NCI-H460 (cell line): Measurements from ENCODE around the gene ANGEL2. TPM values are rescaled to one million over a fixed set of nuclear protein-coding genes. Genes with fewer than 3 reads are reported as not detected.
"Not testable (repeated sequence)": the region's sequence is repeated elsewhere in the genome, so short reads cannot be mapped to it uniquely, and the experiment has no call there.

Source experiments
- DNase-seq: peaks from one replicate; pipeline ENCODE4 v3.0.0-alpha.2; 2016; ENCODE audit warnings: low read depth; ENCODE audit errors: extremely low read depth
- polyA plus RNA-seq: library from polyadenylated mRNA; depleted of rRNA; stranded (reverse); fragments of >200 nt; gene quantifications from 2 replicates; pipeline ENCODE4 v1.2.3, GENCODE V29; 2014; cell fraction: nucleus; rRNA removed
- total RNA-seq: library from RNA; depleted of rRNA; stranded (reverse); fragments of >200 nt; shearing (Covaris generic); gene quantifications from 2 replicates; pipeline ENCODE4 v1.2.3, GENCODE V29; 2014; rRNA removed

ANGEL2 gene, protein sequence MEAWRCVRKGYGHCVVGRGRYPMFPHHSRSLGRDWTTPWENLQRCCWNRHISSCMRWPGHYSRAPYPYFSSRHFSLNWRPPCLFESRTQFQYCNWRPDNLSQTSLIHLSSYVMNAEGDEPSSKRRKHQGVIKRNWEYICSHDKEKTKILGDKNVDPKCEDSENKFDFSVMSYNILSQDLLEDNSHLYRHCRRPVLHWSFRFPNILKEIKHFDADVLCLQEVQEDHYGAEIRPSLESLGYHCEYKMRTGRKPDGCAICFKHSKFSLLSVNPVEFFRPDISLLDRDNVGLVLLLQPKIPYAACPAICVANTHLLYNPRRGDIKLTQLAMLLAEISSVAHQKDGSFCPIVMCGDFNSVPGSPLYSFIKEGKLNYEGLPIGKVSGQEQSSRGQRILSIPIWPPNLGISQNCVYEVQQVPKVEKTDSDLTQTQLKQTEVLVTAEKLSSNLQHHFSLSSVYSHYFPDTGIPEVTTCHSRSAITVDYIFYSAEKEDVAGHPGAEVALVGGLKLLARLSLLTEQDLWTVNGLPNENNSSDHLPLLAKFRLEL
- 60.6 and 72.2 TPM in 2 replicates for total RNA-seq
- 59.2 and 94.3 TPM in 2 replicates for polyA plus RNA-seq

DNA sequence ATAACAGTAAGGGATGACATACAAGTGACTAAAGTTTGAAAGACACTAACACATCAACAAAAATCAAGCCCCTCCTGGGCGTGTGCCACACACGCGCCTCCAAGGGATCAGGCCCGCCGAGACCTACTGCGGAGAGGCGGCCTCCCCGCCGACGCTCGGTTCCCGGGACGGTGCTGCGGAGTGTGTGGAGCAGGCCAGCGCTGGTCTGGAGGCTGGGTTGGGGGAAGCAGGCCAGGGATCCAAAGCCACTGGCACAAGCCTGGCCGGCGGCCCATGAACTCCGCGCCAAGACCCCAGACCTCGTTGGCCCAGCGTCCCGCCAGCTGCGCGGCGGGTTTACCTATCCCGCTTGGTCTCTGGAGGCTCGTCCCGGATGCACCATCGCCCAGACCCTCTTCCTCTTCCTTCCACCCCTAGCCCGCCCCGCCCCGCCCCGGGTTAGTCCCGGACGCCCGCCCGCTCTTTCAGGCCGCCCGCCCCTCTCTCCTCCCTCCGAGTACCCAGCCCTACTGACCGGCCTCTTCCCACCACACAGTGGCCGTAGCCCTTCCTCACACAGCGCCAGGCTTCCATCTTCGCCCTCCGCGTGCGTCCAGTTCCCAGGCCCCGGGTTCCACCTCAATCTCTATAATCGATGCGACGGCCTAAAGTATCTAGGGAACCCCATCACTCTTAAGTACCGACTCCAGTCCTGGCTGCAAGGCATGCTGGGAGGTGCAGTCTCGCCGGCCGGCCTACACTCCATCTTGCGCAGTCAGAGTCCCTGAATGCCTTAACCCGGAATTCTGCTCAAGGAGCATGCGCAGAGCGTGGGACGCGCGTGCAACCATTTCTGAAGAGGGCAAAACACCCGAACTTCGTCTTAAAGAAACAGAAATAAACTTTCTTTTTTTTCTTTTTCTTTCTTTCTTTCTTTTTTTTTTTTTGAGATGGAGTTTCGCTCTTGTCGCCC is at the start of gene ANGEL2:
Gene ANGEL2 (minus strand): TSS at position 769 of the 952 bp plus-strand sequence. CDS start 196 bp downstream, at position 573.
- DNase-seq = peak; percentile 99

DNA sequence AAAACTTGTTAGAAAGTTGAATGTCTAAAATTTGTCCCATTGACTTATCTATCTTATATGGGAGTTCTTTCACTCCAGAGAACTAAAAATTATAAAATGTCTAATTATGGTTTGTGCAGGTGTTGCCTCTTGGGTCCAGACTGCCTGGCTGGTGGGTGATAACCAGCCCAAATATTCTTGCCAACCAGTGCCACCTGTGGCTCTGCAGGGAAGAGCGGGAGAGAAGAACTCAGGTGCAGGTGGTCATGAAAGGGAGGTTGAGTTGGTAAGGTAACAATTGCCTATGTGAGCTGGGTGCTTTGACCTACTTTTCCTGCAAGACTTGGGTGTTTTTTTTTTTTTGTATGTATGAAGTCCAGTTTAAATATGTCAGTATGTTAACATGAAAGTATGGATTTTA is 45.6 kb upstream of the ANGEL2 start:
- DNase-seq = no peak

DNA sequence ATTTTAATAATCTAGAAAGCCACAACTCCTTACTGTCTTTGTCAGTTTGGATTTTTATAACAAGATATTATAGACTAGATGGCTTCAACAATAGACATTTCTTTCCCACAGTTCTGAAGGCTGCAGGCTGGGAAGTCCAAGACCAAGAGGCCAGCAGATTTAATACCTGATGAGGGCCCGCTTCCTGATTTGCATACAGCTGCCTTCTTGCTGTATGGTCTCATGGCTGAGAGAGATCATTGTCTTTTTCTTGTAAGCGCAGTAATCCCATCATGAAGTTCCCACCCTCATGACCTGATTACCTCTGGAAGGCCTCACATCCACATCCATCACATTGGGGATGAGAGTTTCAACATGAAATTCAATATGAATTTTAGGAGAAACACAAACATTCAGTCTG is 45.2 kb upstream of the ANGEL2 start:
- DNase-seq = no peak

DNA sequence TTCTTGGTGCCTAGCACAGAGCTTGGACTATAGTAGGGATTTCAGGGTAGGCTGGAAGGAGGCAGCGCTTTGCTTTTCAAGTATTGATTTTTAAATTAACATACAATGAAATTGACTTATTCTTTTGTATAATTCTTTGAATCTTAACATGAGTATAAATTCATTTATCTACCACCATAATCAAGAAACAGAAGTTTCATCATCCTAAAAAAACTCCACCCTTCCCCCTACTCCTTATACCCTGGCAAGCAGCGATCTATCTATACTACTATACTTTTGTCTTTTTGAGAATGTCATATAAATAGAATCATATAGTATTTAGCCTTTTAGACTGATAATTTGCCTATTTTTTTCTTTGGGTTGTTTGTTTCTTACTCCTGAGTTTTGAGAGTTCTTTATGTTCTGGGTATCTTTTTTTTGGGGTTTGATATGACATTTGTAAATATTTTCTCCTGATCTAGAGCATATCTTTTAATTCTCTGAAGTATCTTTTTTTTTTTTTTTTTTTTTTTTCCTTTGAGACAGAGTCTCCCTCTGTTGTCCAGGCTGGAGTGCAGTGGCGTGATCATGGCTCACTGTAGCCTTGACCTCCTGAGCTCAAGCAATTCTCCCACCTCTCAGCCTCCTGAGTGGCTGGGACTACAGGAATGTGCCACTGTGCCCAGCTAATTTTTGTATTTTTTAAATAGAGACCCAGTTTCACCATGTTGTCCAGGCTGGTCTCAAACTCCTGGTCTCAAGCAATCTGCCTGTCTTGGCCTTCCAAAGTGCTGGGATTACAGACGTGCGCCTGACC is 41.8 kb upstream of the ANGEL2 start:
- no peak for DNase-seq

DNA sequence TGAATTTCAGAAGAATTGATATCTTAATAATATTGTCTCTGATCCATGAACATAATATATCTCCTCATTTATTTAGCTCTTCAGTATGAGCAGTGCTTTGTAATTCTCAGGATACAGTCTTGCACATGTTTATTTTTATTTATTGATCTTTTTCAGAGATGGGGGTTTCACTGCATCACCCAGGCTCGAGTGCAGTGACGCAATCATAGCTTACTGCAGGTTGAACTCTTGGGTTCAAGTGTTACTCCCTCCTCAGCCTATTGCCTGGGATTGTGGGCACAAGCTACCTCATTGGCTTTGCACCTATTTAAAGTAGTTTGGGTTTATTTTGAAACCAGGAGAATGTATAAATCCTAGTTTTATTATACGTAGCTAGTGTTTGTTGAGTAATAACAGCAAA is 40.1 kb upstream of the ANGEL2 start:
- no peak for DNase-seq

DNA sequence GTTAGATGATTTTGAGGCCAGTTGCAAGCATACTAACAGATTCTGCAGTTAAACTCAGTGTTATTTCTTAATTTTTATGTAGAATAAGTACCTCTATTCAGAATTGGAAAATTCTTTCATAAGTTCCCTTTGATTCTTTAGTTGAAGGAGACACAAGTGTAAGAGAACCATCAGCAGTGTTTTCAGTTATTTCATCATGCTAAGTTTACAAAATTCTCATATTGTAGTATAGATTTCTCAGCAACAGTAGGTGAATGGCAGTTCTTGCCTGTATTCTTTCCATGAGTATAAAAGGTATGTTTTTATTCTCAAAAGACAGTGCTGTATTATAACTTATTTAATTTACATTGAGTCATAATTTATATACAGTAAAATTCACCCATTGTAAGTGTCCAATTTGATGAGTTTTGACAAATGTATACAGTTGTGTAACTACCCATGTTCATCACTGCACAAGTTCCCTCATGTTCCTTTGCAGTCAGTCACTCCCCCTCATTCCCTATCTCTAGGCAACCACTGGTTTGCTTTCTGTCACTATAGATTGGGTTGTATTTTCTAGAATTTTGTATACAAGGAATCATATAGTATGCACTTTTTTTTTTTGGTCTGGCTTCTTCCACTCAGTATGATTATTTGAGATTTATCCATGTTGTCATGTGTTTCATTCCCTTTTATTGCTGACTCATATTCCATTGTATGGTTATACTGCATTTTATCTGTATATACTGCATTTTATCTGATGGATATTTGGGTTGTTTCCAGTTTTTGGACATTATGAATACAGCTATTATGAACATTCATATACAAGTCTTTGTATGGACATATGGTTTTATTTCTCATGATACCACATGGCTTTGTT is 39.3 kb upstream of the ANGEL2 start:
- no peak for DNase-seq

DNA sequence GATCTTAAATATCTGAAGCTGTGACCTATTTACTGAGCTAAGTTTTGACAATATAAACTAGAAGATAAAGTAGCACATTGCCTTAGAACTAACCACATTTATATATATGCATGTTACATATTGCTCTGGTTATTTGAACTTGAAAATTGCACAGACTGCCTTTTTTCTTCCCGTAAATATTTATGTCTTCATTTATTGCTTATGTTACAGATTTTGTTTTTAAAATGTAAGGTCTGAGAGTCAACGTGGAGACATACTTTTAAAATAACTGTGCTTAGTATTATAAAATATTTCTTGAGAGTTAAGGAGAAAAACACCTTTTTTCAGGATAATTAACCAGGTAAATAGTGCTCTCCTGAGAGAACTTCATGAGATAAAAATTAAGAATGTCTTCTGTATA is 38.5 kb upstream of the ANGEL2 start:
- DNase-seq = no peak

DNA sequence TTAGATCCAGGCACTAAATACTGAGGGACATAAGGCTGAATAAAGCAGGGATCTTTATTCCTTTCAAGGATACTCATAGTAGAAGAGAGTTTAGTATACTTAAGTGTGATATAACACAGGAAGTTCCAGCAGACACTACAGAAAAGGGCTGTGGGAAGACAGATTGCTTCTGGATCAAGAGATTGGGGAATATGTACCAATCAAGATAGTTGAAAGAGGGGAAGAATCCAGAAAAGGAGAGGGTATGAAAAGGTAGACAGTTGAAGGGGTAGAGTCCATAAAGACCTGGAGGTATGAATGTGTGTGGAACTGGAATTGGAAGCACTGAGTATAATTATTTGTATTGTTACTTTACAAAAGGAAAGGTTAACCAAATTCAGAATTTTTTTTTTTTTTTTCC is 37.8 kb upstream of the ANGEL2 start:
- no peak for DNase-seq

DNA sequence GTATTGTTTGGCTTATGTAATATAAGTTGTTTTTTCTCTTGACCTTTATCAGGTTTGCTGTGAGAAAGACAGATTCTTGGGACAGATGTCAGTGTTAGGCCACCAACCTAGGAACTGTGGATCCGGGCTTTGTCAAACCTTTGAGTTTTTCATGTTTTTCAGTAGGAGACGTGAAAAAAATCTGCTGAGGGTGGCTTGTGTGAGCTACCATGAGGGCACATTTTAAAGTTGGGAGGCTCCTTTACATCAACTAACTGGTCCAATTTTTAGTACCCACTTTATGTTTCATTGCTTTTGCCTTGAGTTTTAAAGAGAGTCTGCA is 36.2 kb upstream of the ANGEL2 start:
- no peak for DNase-seq

DNA sequence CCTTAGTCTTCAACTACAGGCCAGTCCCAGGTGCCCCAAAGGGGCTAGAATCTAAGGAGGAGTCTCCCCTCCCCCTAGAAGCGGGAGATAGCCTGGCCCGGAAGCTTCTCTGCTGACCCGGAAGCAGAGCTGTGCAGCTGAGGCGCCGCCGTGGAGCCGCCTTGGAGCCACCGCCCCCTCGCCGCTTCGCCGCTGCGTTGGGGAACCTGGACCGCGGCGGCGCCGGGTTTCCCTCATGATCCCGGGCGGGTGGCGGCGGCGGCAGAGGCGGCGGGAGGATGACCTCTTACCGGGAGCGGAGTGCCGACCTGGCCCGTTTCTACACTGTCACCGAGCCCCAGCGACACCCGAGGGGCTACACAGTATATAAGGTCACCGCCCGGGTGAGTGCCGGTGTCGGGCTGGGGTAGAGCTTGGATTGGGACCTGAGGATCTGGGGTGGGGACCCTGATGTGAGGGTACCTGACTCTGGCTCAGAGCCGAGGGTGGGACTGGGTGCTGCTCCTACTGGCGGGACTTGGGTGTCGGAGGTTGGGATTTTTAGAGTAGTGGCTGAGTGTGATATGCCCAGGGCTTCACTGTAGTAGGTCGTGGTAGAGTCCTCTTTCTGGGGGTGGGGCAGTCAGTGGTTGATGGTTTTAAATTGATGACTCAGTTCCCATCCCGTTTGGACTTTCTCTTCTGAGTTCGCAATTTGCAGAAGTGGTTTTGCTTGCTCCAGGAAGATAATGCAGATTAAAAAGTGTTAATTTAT is 35.6 kb upstream of the ANGEL2 start, which contains the start of gene RPS6KC1:
Gene RPS6KC1 (plus strand): TSS at position 115 of the 754 bp plus-strand sequence. CDS start 164 bp downstream, at position 279.
- peak; percentile 86 for DNase-seq

DNA sequence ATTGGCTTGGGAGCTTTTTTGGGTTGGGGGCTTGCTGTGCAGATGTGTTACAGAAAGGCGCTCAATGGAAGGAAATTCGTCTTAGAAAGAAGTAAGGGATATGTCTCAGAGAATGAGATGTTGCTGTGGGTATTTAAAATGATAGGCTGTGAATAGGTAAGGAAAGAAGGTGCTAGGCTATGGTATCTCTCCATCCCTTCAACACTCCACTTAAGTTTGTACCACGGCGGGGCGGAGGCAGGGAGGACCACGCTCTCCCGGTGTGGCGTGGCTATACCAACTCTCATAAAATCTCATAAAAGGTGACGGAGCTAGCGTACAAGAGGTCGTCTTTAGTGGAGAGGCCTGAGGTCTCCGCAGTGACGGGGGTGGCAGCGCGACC is 35.1 kb upstream of the ANGEL2 start:
- DNase-seq = no peak

DNA sequence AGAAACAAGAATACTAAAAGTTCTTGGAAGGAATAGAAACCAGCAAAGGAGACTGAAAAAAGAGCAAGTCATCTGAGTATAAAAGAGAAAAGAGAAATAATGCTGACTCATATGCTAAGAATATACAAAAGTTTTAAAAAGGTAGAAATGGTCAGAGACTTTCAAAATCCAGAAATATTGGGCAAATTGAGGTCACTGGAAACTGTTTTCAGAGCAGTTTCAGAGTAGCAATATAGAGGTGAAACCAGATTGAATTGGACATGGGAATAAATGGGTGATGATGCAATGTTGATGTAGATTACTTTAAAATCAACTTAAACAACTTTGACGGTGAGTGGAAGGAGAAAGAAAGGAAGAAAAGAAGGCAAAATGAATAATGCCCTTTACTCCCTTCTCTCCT is 33.6 kb upstream of the ANGEL2 start:
- no peak for DNase-seq

DNA sequence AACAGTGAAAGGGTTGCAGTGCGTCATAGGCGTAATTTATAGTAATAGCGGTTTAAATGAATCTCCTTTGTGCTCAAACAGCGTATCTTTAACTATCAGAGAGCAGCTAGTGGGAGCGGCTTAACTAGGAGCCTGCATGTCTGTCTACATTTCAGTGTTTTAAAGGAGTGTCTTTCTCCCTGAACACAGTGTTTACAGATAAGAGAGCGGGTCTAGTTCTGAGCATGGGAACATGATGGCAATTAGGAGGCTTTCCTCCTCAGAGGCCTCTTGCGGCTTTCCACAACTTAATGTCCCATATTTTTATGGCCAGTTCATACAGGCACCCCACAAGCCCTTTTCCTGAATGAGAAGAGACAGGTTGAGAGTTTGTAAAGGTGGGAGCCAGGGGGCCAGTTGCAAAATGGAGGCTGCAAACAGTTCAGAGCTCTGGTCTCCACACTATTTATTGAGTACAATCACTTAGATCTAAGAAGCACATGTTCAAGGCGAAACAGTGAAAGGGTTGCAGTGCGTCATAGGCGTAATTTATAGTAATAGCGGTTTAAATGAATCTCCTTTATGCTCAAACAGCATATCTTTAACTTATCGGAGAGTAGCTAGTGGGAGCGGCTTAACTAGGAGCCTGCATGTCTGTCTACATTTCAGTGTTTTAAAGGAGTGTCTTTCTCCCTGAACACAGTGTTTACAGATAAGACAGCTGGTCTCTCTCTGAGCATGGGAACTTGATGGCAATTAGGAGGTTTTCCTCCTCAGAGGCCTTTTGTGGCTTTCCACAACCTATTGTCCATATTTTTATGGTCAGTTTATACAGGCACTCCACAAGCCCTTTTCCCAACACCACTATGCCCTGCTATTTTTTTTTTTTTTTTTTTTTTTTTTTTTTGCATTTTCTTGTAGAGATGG is 29.9 kb upstream of the ANGEL2 start:
- not testable (repeated sequence) for DNase-seq

DNA sequence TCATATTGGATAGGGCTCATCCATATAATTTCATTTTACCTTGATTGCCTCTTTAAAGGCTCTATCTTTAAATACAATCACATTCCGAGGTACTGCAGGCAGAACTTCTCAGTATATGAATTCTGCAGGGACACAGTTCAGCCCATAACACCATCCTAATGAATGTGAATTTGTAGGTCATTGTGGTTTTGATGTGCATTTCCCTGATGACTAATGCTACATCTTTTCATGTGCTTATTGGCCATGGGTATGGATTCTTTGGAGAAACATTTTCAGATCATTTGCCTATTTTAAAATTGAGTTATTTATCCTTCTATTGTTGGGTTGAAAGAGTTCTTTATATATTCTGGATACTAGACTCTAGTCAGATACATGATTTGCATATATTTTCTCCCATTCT is 25.8 kb upstream of the ANGEL2 start:
- no peak for DNase-seq

DNA sequence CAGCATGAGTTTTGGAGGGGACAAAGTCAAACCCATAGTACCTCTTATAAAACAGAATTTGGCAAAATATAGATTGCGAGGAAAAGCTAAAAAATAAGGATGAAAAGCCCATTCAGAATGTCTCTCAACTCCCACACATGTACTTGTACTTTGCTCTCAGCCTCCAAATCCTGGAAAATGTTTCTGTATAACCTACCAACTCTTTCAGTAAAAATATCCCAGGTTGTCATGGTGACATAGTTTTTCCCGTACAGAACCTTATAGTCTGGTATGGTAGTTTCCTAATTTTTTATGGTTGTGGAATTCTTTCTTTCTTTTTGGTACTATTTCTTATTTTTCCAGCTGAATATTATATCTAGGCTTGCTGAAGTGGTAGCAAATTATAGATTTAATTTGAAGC is 19.9 kb upstream of the ANGEL2 start:
- no peak for DNase-seq

DNA sequence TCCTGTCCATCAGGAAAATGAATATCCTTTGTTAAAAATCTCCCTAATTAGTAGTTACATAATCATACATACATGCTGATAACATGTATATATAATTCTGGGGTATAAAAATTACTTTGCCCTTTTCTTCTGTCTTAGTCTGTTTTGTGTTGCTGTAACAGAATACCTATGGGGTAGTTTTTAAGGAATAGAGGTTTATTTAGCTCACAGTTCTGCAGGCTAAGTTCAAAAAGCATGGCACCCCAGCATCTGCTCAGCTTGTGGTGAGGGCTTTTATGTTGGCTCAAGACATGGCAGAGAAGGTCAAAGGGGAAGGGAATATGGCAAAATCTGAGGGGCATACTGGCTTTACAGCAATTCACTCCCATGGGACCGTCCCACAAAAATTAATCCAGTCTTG is 19.0 kb upstream of the ANGEL2 start:
- DNase-seq = no peak

DNA sequence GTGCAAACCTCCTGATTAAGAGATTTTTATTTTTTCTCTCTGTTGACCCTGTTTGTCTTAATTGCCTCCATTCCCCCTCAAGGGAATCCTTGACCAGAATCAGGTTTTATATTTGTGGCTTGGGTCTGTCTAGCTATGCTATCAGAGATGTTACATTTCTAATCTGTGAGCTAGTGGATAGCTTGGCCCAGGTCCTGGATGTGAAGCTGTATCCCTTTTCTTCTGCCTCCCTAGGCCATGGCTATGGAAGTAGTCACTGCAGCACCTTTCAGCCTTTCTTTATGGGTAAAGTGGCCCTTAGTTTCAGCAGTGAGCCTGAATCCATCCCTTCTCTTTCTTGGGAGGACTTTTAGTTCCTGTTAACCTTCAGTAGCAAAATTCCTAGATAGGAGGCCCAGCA is 17.0 kb upstream of the ANGEL2 start:
- no peak for DNase-seq

DNA sequence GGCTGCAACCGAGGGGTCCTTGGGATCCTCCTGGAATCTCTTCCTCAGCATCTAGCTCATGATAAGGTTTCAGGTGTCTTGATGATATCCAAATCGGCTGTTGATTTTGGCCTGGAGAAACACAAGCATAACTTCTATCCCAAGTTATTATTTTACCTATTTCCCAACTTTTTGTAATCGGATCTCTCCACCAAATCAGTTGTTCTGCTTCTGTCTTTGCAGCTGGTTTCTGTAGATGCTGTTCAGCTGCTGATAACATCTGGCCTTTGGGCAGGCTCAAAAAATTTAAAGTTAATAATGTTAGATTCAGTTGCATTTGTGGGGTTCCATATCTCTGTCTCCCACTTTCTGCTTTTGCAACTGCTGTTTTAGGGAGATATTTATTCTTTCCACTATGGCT is 11.4 kb upstream of the ANGEL2 start:
- DNase-seq = not testable (repeated sequence)
